GM20431 (cell line): Measurements from ENCODE around the gene NHS.

ENCODE experiments used
- in situ Hi-C: fragments of 300-500 bp; cut with MseI, MboI; formaldehyde crosslinking; loops from one replicate; pipeline ENCODE4 v1.15.0; 2020; ENCODE audit warnings: low sequenced_read_pairs; ENCODE audit not compliant: unreplicated experiment

Gene NHS

DNA sequence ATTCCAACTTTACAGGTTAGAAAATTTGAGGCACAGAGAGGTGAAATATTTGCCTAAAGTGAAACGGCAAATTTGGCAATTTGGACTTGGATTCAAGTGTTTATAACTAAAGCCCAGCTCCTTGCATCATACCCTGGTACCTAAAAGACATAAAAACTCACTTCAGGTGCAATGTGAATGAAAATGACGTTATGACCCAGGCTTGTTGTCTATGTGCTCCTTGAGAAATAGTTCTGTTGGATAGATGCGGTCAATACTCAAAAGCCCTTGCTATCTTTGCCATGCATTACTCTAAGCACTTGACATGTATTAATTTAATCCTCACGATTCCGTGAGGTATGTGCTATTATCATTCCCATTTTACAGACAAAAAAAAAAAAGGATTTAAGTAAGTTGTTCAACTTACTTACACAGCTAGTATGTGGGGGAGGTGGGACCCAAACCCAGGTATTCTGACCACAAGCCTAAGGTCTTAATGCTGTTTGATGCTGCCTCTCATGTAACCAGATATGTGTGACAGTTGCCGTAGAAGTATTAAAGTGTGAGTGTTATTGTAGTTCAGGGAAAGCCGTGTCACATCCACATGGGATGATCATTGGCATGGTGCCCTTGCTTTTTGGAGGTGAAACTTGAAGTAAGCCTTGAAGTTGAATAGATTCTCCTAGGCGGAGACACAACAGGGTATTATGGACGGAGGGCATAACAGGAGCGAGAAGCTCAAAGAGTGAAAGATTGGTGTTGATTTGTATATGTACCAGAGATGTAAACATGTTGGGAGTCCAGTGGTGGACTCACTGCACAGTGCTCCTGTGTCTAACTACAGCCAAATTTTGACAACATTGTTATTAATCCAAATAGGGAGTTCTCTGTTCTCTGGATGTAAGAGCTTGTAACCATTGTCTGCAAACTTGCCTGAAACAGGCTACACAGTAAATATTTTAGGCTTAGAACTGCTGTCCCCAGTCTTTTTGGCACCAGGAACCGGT, 365.4 kb downstream of the NHS start:
- in situ Hi-C loops: no loop called here

DNA sequence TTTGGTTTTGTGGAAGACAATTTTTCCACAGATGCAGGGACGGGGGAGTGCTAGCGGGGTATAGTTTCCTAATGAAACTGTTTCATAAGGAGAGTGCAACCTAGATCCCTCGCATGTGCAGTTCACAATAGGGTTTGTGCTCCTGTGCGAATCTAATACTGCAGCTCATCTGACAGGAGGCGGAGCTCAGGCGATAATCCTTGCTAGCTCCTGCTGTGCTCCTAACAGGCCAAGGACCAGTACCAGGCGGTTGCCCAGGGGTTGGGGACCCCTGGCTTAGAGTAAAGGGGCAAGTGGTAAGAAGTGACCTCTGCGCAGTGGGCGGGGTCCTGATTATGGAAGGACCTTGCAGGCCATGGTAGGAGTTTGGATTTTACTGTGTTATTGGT, 366.1 kb downstream of the NHS start:
- in situ Hi-C loops: no loop called here

DNA sequence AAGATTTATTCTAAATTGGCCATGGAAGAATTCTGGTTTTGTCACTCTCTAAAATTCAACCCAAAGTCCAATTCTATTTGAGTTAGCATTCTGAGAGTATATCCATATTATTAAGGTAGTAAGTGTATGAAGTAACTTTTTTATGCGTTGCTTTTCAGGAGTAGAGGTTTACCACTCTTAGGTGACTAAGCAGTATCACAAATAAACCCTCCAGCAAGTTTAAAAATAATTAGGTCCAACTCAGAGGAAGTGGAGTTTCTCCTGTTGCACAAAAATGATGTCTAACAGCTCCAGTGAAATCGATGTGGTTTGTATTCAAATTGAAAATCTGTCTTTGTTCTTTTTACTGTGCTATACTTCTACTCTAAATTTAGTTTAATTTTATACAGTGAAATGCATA, 368.9 kb downstream of the NHS start:
- in situ Hi-C loops: no loop called here

GRCh38 chrX:17744896-17745523, 370.0 kb downstream of the NHS start:
- in situ Hi-C loops: no loop called here

DNA sequence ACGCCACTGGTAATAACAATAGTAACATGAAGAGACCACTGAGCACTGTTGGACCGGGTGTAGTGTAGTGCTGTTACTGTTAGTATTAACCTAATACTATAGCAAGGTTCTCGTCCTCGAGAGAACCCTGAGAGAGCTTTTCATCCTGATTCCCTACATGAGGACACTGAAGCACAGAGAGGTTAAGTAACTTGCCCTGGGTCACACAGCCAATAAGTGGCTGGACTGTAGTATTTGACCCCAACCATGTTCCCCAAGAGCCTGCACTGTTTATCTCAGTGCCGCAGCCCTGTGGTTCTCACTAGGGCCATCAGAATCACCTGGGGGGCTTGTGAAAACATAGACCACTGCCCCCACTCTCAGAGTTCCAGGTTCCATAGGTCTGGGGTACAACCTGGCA, 372.7 kb downstream of the NHS start:
- in situ Hi-C loops: no loop called here

DNA sequence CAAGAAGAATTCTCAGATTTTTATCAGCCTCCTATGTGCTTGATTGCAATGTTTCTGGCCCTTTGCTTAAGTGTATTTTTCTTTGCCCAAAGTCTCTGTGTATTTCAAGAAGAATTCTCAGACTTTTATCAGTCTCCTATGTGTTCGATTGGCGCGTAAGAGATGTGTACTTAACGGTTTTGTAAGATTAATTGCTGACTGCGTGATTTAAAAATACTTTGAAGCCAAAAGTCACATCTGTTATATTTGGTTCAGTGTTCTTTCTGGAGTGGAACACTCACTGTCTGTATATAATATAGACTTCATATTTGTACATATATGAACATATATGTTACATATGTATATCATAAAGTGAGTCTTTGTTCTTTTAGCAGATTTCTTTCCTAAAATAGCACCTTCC, 373.7 kb downstream of the NHS start:
- in situ Hi-C loops: no loop called here

- in situ Hi-C loops: no loop called here
Measured at GRCh38 chrX:17750436-17750835, 375.4 kb downstream of the NHS start.

DNA sequence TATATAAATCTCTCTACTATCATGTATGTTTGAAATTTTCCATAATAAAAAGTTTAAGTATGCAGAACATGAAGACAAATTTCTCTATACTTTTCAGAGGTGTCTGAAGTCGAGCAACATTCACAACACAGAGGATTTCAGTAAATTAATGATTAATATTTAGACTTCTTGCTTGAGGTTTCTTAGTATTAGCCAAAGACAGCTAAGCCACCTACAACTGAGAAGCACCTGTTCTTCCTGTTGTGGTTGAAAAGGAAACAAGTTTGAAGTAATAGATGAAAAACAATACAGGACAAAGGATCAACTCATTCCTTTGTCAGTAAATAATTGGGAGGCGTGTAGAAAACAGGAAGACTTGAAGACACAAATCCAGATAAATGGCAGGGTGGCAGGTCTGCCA, 383.4 kb downstream of the NHS start:
- in situ Hi-C loops: no loop called here

GRCh38 chrX:17759990-17760389, 385.0 kb downstream of the NHS start:
- in situ Hi-C loops: no loop called here

GRCh38 chrX:17767734-17768133, 392.7 kb downstream of the NHS start:
- in situ Hi-C loops: no loop called here

DNA sequence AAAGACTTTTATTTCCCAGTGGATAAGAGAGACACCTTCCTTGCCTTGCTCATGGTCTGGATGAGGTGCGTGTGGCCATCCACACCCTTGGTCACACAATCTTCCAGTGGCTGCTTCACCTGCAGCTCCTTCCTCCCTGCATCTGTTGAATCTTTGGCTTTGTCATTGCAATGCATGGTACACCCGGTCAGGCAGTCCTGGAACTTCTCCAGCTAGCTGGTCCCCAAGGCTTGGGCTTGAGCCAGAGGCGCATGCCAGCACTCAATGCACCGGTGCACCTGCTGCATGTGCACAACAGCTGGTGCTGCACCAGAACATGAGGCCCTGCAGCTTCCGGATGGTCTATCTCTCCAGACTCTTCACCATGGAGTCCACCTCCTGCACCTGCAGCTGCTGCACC, 394.0 kb downstream of the NHS start:
- in situ Hi-C loops: no loop called here

- in situ Hi-C loops: no loop called here
Measured at GRCh38 chrX:17769701-17770269, 394.8 kb downstream of the NHS start.

GRCh38 chrX:17773221-17773876, 398.3 kb downstream of the NHS start:
- in situ Hi-C loops: no loop called here

DNA sequence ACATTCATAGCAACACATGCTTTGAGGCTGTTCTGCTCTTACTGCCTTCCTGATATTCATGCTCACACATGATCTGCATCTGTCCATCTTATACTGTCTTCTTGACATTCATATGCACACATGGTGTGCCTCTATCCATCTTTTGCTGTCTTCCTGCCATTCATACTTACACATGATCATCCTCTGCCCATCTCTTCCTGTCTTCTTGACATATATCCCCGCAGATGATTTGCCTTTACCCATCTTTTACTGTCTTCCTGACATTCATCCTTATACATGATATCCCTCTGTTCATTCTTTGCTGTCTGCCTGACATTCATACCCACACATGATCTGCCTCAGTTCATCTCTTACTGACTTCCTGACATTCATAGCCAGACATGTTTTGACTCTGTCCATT, 399.1 kb downstream of the NHS start:
- in situ Hi-C loops: no loop called here

GRCh38 chrX:17778997-17779396, 404.0 kb downstream of the NHS start:
- in situ Hi-C loops: no loop called here

DNA sequence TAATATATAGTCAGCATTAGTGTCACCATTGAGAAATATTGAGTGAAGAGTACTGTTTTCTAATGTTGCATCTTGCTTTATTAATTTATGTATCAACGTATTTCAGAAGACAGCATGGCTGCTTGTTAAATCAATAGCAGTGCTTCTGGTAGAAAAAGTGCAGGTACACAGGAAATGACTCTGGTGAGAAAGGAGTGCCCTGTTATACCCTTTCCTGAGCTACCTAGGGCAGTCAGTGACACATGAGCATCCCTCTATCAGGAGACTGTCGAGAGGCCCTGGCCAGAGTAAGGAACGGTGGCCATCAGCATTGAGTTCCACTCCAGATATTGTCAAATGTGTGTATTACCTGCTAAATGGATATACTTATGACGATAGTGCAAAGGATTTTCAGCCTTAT, 404.4 kb downstream of the NHS start:
- in situ Hi-C loops: no loop called here
